ENCODE results near the gene DTHD1. TPM values are rescaled to one million over a fixed set of nuclear protein-coding genes. Genes with fewer than 3 reads are reported as not detected.

DTHD1 gene
- total and polyA plus RNA-seq, 10 donors = 0.18 to 12.2 (median 8.7) TPM

DNA sequence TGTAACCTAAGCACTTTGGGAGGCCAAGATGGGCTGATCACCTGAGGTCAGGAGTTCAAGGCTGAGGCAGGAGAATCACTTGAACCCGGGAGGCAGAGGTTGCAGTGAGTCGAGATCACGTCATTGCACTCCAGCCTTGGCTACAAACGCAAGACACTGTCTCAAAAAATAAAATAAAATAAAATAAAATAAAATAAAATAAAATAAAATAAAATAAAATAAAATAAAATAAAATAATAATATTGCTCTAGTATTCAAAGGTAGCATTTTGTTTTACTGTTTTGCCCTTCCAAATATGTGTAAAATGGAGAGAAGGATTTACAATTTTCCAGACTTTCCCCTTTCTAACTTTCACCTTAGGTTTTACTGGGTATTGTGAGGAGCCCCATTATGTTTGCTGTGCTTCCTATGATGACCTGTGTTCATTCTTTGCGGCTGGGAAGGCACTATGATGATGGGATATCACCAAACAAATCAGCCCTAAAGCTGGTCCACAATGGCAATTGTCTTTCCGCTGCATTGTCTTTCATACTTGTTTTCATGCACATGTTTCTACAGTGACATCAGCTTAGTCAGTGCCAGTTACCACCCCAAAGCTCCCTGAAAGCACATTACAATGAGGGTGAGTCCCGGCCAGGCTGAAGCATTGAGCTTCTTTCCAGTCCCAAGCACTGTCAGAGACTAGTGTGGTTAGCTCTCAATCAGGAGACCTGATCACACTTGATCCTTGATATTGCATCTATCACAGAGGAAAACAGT lies 50.8 kb downstream of the DTHD1 start:
- Histone ChIP-seq H3K27me3 (replicated peaks in 1 of 7) (no peaks in the 10 kb centered on the region), H3K36me3 (no peaks in the 10 kb centered on the region), H3K4me3 (no peak overlapping the region), H3K4me1 (peaks cover 0 to 34% (median 15%) of the 10 kb centered on the region in 6 donors), H3K9me3 (no peaks in the 10 kb centered on the region), H3K27ac (peak overlapping the region in 1 of 8 donors; percentile 2)
- WGBS, 5 donors = 84 to 93% (median 86%) methylated on average over 7 of the region's 7 CpGs
- intact Hi-C loops (cut with DNase I; ENCODE audit: low total_unique reads) = no loop called here
- TF ChIP-seq POLR2AphosphoS5 (IDR thresholded peaks at IDR 0.05) = no peak
- TF ChIP-seq, protein P1, sequence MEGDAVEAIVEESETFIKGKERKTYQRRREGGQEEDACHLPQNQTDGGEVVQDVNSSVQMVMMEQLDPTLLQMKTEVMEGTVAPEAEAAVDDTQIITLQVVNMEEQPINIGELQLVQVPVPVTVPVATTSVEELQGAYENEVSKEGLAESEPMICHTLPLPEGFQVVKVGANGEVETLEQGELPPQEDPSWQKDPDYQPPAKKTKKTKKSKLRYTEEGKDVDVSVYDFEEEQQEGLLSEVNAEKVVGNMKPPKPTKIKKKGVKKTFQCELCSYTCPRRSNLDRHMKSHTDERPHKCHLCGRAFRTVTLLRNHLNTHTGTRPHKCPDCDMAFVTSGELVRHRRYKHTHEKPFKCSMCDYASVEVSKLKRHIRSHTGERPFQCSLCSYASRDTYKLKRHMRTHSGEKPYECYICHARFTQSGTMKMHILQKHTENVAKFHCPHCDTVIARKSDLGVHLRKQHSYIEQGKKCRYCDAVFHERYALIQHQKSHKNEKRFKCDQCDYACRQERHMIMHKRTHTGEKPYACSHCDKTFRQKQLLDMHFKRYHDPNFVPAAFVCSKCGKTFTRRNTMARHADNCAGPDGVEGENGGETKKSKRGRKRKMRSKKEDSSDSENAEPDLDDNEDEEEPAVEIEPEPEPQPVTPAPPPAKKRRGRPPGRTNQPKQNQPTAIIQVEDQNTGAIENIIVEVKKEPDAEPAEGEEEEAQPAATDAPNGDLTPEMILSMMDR (IDR thresholded peaks at IDR 0.05 in 8 of 11, conservative IDR thresholded peaks at IDR 0.05 in 3 of 11) = no peak
- TF ChIP-seq POLR2A (IDR thresholded peaks at IDR 0.05) = no peak
- DNase-seq = no peak

DNA sequence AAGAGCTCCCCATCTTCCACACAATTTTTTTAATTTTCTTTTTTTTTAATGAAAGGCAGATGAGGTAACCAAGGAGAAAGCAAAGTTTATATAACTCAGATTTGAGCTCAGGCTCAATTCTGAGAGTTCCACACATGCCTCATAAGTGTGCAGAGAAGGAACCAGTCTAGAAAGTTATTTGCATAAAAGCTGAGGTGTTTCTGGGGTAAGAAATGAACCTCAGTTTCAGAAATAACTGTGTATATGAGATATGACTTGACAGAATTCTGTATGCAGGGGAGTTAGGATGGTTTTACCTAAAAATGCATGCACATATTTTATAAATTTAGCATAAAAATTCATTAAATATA lies 51.3 kb downstream of the DTHD1 start:
- DNase-seq = no peak
- no peaks in the 10 kb centered on the region for H3K36me3 ChIP-seq
- no peak overlapping the region for H3K4me3 ChIP-seq
- peaks cover 0 to 35% (median 19%) of the 10 kb centered on the region in 6 donors for H3K4me1 ChIP-seq
- peak overlapping the region in 1 of 8 donors; percentile 2 for H3K27ac ChIP-seq
- intact Hi-C loops (cut with DNase I; ENCODE audit: low total_unique reads) = no loop called here
- no peaks in the 10 kb centered on the region for H3K27me3 ChIP-seq (replicated peaks in 1 of 7)
- TF ChIP-seq, protein P1 (IDR thresholded peaks at IDR 0.05 in 8 of 11, conservative IDR thresholded peaks at IDR 0.05 in 3 of 11) = no peak
- TF ChIP-seq POLR2AphosphoS5 (IDR thresholded peaks at IDR 0.05) (no peak), POLR2A (IDR thresholded peaks at IDR 0.05) (no peak)
- H3K9me3 ChIP-seq = no peaks in the 10 kb centered on the region

DNA sequence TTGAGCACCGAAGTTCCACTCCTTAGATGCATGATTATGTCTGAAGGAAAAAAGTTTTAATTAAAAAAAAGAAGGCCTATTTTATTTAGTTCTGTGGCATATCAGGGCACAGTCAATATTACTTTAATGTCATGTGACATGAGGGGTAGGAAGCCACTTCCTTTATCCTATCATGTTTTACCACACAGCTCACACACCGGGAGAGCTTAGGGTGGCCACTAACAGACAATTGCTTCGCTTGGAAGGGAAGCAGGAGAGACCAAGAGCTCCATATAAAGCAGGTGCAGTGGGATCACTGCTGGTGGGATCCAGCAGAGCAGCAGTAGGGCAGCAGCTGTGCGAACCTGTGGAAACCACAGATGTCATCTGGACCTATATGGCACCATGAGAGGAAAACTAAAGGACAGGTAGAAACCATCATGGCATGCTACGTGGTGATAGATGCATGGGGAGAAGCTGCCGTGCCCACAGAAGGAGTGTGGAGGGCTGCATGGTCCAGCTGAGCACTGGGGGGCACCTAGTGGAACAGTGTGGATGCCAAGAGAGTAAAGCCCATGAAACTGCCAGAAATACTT lies 52.0 kb downstream of the DTHD1 start:
- DNase-seq = no peak
- Histone ChIP-seq H3K4me1 (peaks cover 0 to 33% (median 20%) of the 10 kb centered on the region in 6 donors), H3K4me3 (no peak overlapping the region), H3K27me3 (replicated peaks in 1 of 7) (no peaks in the 10 kb centered on the region), H3K27ac (no peak overlapping the region), H3K9me3 (no peaks in the 10 kb centered on the region), H3K36me3 (no peaks in the 10 kb centered on the region)
- intact Hi-C loops (cut with DNase I; ENCODE audit: low total_unique reads) = no loop called here
- TF ChIP-seq, protein P1 (IDR thresholded peaks at IDR 0.05 in 8 of 11, conservative IDR thresholded peaks at IDR 0.05 in 3 of 11) = no peak
- TF ChIP-seq POLR2AphosphoS5 (IDR thresholded peaks at IDR 0.05) = no peak
- TF ChIP-seq POLR2A (IDR thresholded peaks at IDR 0.05) = no peak
- WGBS, 5 donors = 60 to 72% (median 66%) methylated on average over 6 of the region's 6 CpGs

DNA sequence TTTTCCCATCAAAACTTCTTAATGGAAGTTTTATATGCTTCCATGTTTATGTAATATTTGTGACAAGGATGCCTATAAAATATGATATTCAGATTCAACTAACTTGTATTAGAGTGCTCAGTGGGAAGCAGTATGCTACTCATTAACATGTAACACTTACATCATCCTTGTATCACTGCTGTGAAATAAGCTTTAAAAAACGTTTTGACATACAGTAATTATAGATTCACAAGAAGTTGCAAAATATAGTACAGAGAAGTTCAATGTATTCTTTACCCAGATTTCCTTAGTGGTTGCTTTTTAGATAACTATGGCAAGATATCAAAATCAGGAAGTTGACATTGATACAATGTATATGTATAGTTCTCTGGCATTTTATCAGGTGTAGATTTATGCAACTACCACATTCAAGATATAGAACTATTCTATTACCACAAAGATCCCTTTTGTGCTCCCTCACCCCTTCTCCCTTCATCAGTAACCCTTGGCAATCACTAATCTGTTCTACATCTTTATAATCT lies 56.3 kb downstream of the DTHD1 start:
- TF ChIP-seq, protein P1 (IDR thresholded peaks at IDR 0.05 in 8 of 11, conservative IDR thresholded peaks at IDR 0.05 in 3 of 11) = no peak
- no peak overlapping the region for H3K4me3 ChIP-seq
- no peaks in the 10 kb centered on the region for H3K36me3 ChIP-seq
- peaks cover 0 to 26% (median 16%) of the 10 kb centered on the region in 6 donors for H3K4me1 ChIP-seq
- DNase-seq = no peak
- no peaks in the 10 kb centered on the region for H3K27me3 ChIP-seq (replicated peaks in 1 of 7)
- H3K27ac ChIP-seq = no peak overlapping the region
- H3K9me3 ChIP-seq = no peaks in the 10 kb centered on the region
- intact Hi-C loops (cut with DNase I; ENCODE audit: low total_unique reads) = no loop called here
- 3 to 17% (median 7%) methylated on average over 1 of the region's 1 CpG for WGBS, 5 donors
